ENCODE results near the gene MYLK4. TPM values are rescaled to one million over a fixed set of nuclear protein-coding genes. Genes with fewer than 3 reads are reported as not detected.

MYLK4 gene
- total RNA-seq, 1 donor from 2014 or later: 0.97 TPM

GRCh38 chr6:2652611-2653010 is 98.1 kb downstream of the MYLK4 start:
- Mint-ChIP-seq H3K4me1 (ENCODE audit: unreplicated experiment) (no peaks in the 10 kb centered on the region), H3K36me3 (ENCODE audit: low read depth, unreplicated experiment) (no peaks in the 10 kb centered on the region), H3K27me3 (ENCODE audit: unreplicated experiment) (no peaks in the 10 kb centered on the region), H3K27ac (ENCODE audit: unreplicated experiment) (no peak overlapping the region), H3K9me3 (ENCODE audit: unreplicated experiment) (no peaks in the 10 kb centered on the region), H3K4me3 (ENCODE audit: unreplicated experiment) (no peak overlapping the region)
- no peak for TF ChIP-seq CTCF (IDR thresholded peaks at IDR 0.05; ENCODE audit: unreplicated experiment)
- DNase-seq (ENCODE audit: low spot score): no peak

- Mint-ChIP-seq H3K36me3 (ENCODE audit: low read depth, unreplicated experiment) (no peaks in the 10 kb centered on the region), H3K4me1 (ENCODE audit: unreplicated experiment) (no peaks in the 10 kb centered on the region), H3K4me3 (ENCODE audit: unreplicated experiment) (no peak overlapping the region), H3K27me3 (ENCODE audit: unreplicated experiment) (no peaks in the 10 kb centered on the region), H3K9me3 (ENCODE audit: unreplicated experiment) (no peaks in the 10 kb centered on the region), H3K27ac (ENCODE audit: unreplicated experiment) (no peak overlapping the region)
- no peak for DNase-seq (ENCODE audit: low spot score)
- no peak for TF ChIP-seq CTCF (IDR thresholded peaks at IDR 0.05; ENCODE audit: unreplicated experiment)
These were observed 98.8 kb downstream of the MYLK4 start for GRCh38 chr6:2651961-2652360.

GRCh38 chr6:2651536-2651935 is 99.2 kb downstream of the MYLK4 start:
- DNase-seq (ENCODE audit: low spot score): no peak
- Mint-ChIP-seq H3K4me3 (ENCODE audit: unreplicated experiment) (no peak overlapping the region), H3K4me1 (ENCODE audit: unreplicated experiment) (no peaks in the 10 kb centered on the region), H3K27ac (ENCODE audit: unreplicated experiment) (no peak overlapping the region), H3K27me3 (ENCODE audit: unreplicated experiment) (no peaks in the 10 kb centered on the region), H3K36me3 (ENCODE audit: low read depth, unreplicated experiment) (no peaks in the 10 kb centered on the region), H3K9me3 (ENCODE audit: unreplicated experiment) (no peaks in the 10 kb centered on the region)
- TF ChIP-seq CTCF (IDR thresholded peaks at IDR 0.05; ENCODE audit: unreplicated experiment): no peak

- H3K27ac Mint-ChIP-seq (ENCODE audit: unreplicated experiment): no peak overlapping the region
- H3K36me3 Mint-ChIP-seq (ENCODE audit: low read depth, unreplicated experiment): no peaks in the 10 kb centered on the region
- H3K9me3 Mint-ChIP-seq (ENCODE audit: unreplicated experiment): no peaks in the 10 kb centered on the region
- H3K4me3 Mint-ChIP-seq (ENCODE audit: unreplicated experiment): no peak overlapping the region
- no peak for DNase-seq (ENCODE audit: low spot score)
- peaks cover 6% of the 10 kb centered on the region for H3K4me1 Mint-ChIP-seq (ENCODE audit: unreplicated experiment)
- H3K27me3 Mint-ChIP-seq (ENCODE audit: unreplicated experiment): peaks cover under 1% of the 10 kb centered on the region
- no peak for TF ChIP-seq CTCF (IDR thresholded peaks at IDR 0.05; ENCODE audit: unreplicated experiment)
These were observed 104.4 kb downstream of the MYLK4 start for GRCh38 chr6:2646346-2646745.

- Mint-ChIP-seq H3K4me3 (ENCODE audit: unreplicated experiment) (no peak overlapping the region), H3K36me3 (ENCODE audit: low read depth, unreplicated experiment) (peaks cover 4% of the 10 kb centered on the region), H3K27ac (ENCODE audit: unreplicated experiment) (no peak overlapping the region), H3K9me3 (ENCODE audit: unreplicated experiment) (no peaks in the 10 kb centered on the region), H3K27me3 (ENCODE audit: unreplicated experiment) (peaks cover 2% of the 10 kb centered on the region), H3K4me1 (ENCODE audit: unreplicated experiment) (peaks cover 8% of the 10 kb centered on the region)
- DNase-seq (ENCODE audit: low spot score): no peak
- no peak for TF ChIP-seq CTCF (IDR thresholded peaks at IDR 0.05; ENCODE audit: unreplicated experiment)
These were observed 106.7 kb downstream of the MYLK4 start for GRCh38 chr6:2643935-2644539.
